ENCODE measurements around the gene ALX3.
A peak's percentile ranks its signal among the peaks of the same experiment; 100 is the strongest.
"Not testable (repeated sequence)": the region's sequence is repeated elsewhere in the genome, so short reads cannot be mapped to it uniquely, and the experiment has no call there.

ALX3 gene

GRCh38 chr1:110047463-110047862 is 23.0 kb downstream of the ALX3 start:
- DNase-seq (ENCODE audit: low read depth in 2 of 2): no peak

GRCh38 chr1:110043016-110043415 is 27.5 kb downstream of the ALX3 start:
- DNase-seq (ENCODE audit: low read depth in 2 of 2): no peak

- peak in 1 of 2 donors; percentile 18 for DNase-seq (ENCODE audit: low read depth in 2 of 2)
These were observed 29.9 kb downstream of the ALX3 start for GRCh38 chr1:110040548-110040947.

- DNase-seq (ENCODE audit: low read depth in 2 of 2): no peak
These were observed 30.8 kb downstream of the ALX3 start for GRCh38 chr1:110039641-110040040.

- DNase-seq (ENCODE audit: low read depth in 2 of 2): no peak
These were observed 32.2 kb downstream of the ALX3 start for GRCh38 chr1:110038271-110038670.

GRCh38 chr1:110035236-110035752 is 35.2 kb downstream of the ALX3 start:
- DNase-seq (ENCODE audit: low read depth in 2 of 2): no peak

GRCh38 chr1:110034451-110035235 is 35.8 kb downstream of the ALX3 start, which contains the start of gene STRIP1:
STRIP1 (plus strand) TSS chr1:110034624; CDS start chr1:110034638, 14 bp downstream.
- DNase-seq (ENCODE audit: low read depth in 2 of 2): peak; percentile 79 to 84

- no peak for DNase-seq (ENCODE audit: low read depth in 2 of 2)
These were observed 36.4 kb downstream of the ALX3 start for GRCh38 chr1:110034040-110034450.

GRCh38 chr1:110033421-110033820 is 37.1 kb downstream of the ALX3 start:
- no peak for DNase-seq (ENCODE audit: low read depth in 2 of 2)

GRCh38 chr1:110032327-110032726 is 38.1 kb downstream of the ALX3 start:
- DNase-seq (ENCODE audit: low read depth in 2 of 2): no peak

- DNase-seq (ENCODE audit: low read depth in 2 of 2): not testable (repeated sequence)
These were observed 39.8 kb downstream of the ALX3 start for GRCh38 chr1:110030687-110031086.

GRCh38 chr1:110024613-110025012 is 45.9 kb downstream of the ALX3 start:
- no peak for DNase-seq (ENCODE audit: low read depth in 2 of 2)

GRCh38 chr1:110021285-110021684 is 49.2 kb downstream of the ALX3 start:
- no peak for DNase-seq (ENCODE audit: low read depth in 2 of 2)

- no peak for DNase-seq (ENCODE audit: low read depth in 2 of 2)
These were observed 50.7 kb downstream of the ALX3 start for GRCh38 chr1:110019770-110020169.

- no peak for DNase-seq (ENCODE audit: low read depth in 2 of 2)
These were observed 52.1 kb downstream of the ALX3 start for GRCh38 chr1:110018396-110018795.

- no peak for DNase-seq (ENCODE audit: low read depth in 2 of 2)
These were observed 52.7 kb downstream of the ALX3 start for GRCh38 chr1:110017792-110018191.

- DNase-seq (ENCODE audit: low read depth in 2 of 2): no peak
These were observed 58.2 kb downstream of the ALX3 start for GRCh38 chr1:110012100-110012780.

GRCh38 chr1:110011527-110012041 is 58.9 kb downstream of the ALX3 start:
- DNase-seq (ENCODE audit: low read depth in 2 of 2): no peak
